Measurements from ENCODE around the gene MOB4.
"Not testable (repeated sequence)": the region's sequence is repeated elsewhere in the genome, so short reads cannot be mapped to it uniquely, and the experiment has no call there.

Gene MOB4

GRCh38 chr2:197515739-197516392 is at the start of gene MOB4:
Gene MOB4, plus strand, starts transcription at chr2:197516066. Its CDS starts 21 bp downstream, at chr2:197516087.
- Histone ChIP-seq H3K4me3 (ENCODE audit: low read length) (peak within 1 kb of the TSS; percentile 95), H3K27me3 (ENCODE audit: insufficient read depth, low read length) (no peaks in the 10 kb centered on the region), H3K36me3 (ENCODE audit: insufficient read depth, low read depth, low read length) (no peaks in the 10 kb centered on the region), H3K9me3 (ENCODE audit: insufficient read depth, low read depth, low read length) (no peaks in the 10 kb centered on the region), H3K27ac (ENCODE audit: low read length) (peak within 1 kb of the TSS; percentile 66), H3K4me1 (ENCODE audit: insufficient read depth, low read length) (peaks cover 14% of the 10 kb centered on the region), H3K9ac (ENCODE audit: low read depth, low read length) (peak within 1 kb of the TSS; percentile 88)

GRCh38 chr2:197472166-197472565 is 43.7 kb upstream of the MOB4 start:
- Histone ChIP-seq H3K9me3 (ENCODE audit: insufficient read depth, low read depth, low read length) (no peaks in the 10 kb centered on the region), H3K4me1 (ENCODE audit: insufficient read depth, low read length) (no peaks in the 10 kb centered on the region), H3K9ac (ENCODE audit: low read depth, low read length) (no peak overlapping the region), H3K27ac (ENCODE audit: low read length) (no peak overlapping the region), H3K27me3 (ENCODE audit: insufficient read depth, low read length) (no peaks in the 10 kb centered on the region), H3K4me3 (ENCODE audit: low read length) (no peak overlapping the region), H3K36me3 (ENCODE audit: insufficient read depth, low read depth, low read length) (peaks cover 67% of the 10 kb centered on the region)

- Histone ChIP-seq H3K27ac (ENCODE audit: low read length) (no peak overlapping the region), H3K4me3 (ENCODE audit: low read length) (no peak overlapping the region), H3K36me3 (ENCODE audit: insufficient read depth, low read depth, low read length) (peaks cover 40% of the 10 kb centered on the region), H3K9me3 (ENCODE audit: insufficient read depth, low read depth, low read length) (no peaks in the 10 kb centered on the region), H3K27me3 (ENCODE audit: insufficient read depth, low read length) (no peaks in the 10 kb centered on the region), H3K9ac (ENCODE audit: low read depth, low read length) (no peak overlapping the region), H3K4me1 (ENCODE audit: insufficient read depth, low read length) (no peaks in the 10 kb centered on the region)
These were observed 38.1 kb upstream of the MOB4 start for GRCh38 chr2:197477797-197478196.

GRCh38 chr2:197480165-197481036 is 35.5 kb upstream of the MOB4 start:
- no peak overlapping the region for H3K27ac ChIP-seq (ENCODE audit: low read length)
- H3K9ac ChIP-seq (ENCODE audit: low read depth, low read length), result no peak overlapping the region
- H3K4me3 ChIP-seq (ENCODE audit: low read length), result no peak overlapping the region
- peaks cover 19% of the 10 kb centered on the region for H3K36me3 ChIP-seq (ENCODE audit: insufficient read depth, low read depth, low read length)
- peaks cover 2% of the 10 kb centered on the region; the same call in 1 of the 2 replicates for H3K9me3 ChIP-seq (ENCODE audit: insufficient read depth, low read depth, low read length)
- H3K4me1 ChIP-seq (ENCODE audit: insufficient read depth, low read length), result no peaks in the 10 kb centered on the region
- no peaks in the 10 kb centered on the region for H3K27me3 ChIP-seq (ENCODE audit: insufficient read depth, low read length)

GRCh38 chr2:197484248-197484647 is 31.6 kb upstream of the MOB4 start:
- not testable (repeated sequence) for H3K9ac ChIP-seq (ENCODE audit: low read depth, low read length); H3K4me1 ChIP-seq (ENCODE audit: insufficient read depth, low read length); H3K27ac ChIP-seq (ENCODE audit: low read length); H3K27me3 ChIP-seq (ENCODE audit: insufficient read depth, low read length); H3K9me3 ChIP-seq (ENCODE audit: insufficient read depth, low read depth, low read length); H3K4me3 ChIP-seq (ENCODE audit: low read length)
- H3K36me3 ChIP-seq (ENCODE audit: insufficient read depth, low read depth, low read length), result peaks cover 41% of the 10 kb centered on the region

GRCh38 chr2:197486175-197486574 is 29.7 kb upstream of the MOB4 start:
- no peak overlapping the region for H3K9ac ChIP-seq (ENCODE audit: low read depth, low read length)
- H3K4me1 ChIP-seq (ENCODE audit: insufficient read depth, low read length), result no peaks in the 10 kb centered on the region
- no peak overlapping the region for H3K4me3 ChIP-seq (ENCODE audit: low read length)
- H3K36me3 ChIP-seq (ENCODE audit: insufficient read depth, low read depth, low read length), result peaks cover 57% of the 10 kb centered on the region
- H3K27me3 ChIP-seq (ENCODE audit: insufficient read depth, low read length), result no peaks in the 10 kb centered on the region
- no peak overlapping the region for H3K27ac ChIP-seq (ENCODE audit: low read length)
- peaks cover 2% of the 10 kb centered on the region; the same call in 1 of the 2 replicates for H3K9me3 ChIP-seq (ENCODE audit: insufficient read depth, low read depth, low read length)

GRCh38 chr2:197487385-197487784 is 28.5 kb upstream of the MOB4 start:
- no peaks in the 10 kb centered on the region for H3K27me3 ChIP-seq (ENCODE audit: insufficient read depth, low read length)
- H3K27ac ChIP-seq (ENCODE audit: low read length), result no peak overlapping the region
- H3K36me3 ChIP-seq (ENCODE audit: insufficient read depth, low read depth, low read length), result peaks cover 69% of the 10 kb centered on the region
- peaks cover 2% of the 10 kb centered on the region; the same call in 1 of the 2 replicates for H3K9me3 ChIP-seq (ENCODE audit: insufficient read depth, low read depth, low read length)
- no peaks in the 10 kb centered on the region for H3K4me1 ChIP-seq (ENCODE audit: insufficient read depth, low read length)
- H3K9ac ChIP-seq (ENCODE audit: low read depth, low read length), result no peak overlapping the region
- no peak overlapping the region for H3K4me3 ChIP-seq (ENCODE audit: low read length)

- peak overlapping the region; percentile 29; the same call in 1 of the 2 replicates for H3K9ac ChIP-seq (ENCODE audit: low read depth, low read length)
- H3K27me3 ChIP-seq (ENCODE audit: insufficient read depth, low read length), result no peaks in the 10 kb centered on the region
- no peaks in the 10 kb centered on the region for H3K9me3 ChIP-seq (ENCODE audit: insufficient read depth, low read depth, low read length)
- H3K36me3 ChIP-seq (ENCODE audit: insufficient read depth, low read depth, low read length), result peaks cover 82% of the 10 kb centered on the region
- peak overlapping the region; percentile 90; the same call in 1 of the 2 replicates for H3K4me3 ChIP-seq (ENCODE audit: low read length)
- H3K4me1 ChIP-seq (ENCODE audit: insufficient read depth, low read length), result peaks cover 10% of the 10 kb centered on the region; the same call in 1 of the 2 replicates
- no peak overlapping the region for H3K27ac ChIP-seq (ENCODE audit: low read length)
These were observed 20.3 kb upstream of the MOB4 start for GRCh38 chr2:197495433-197496134.

- Histone ChIP-seq H3K27ac (ENCODE audit: low read length) (no peak overlapping the region), H3K9ac (ENCODE audit: low read depth, low read length) (peak overlapping the region; percentile 98; the same call in 1 of the 2 replicates), H3K36me3 (ENCODE audit: insufficient read depth, low read depth, low read length) (peaks cover 72% of the 10 kb centered on the region)
These were observed 19.2 kb upstream of the MOB4 start for GRCh38 chr2:197496695-197497094.

GRCh38 chr2:197497326-197497725 is 18.5 kb upstream of the MOB4 start:
- Histone ChIP-seq H3K4me1 (ENCODE audit: insufficient read depth, low read length) (peaks cover 15% of the 10 kb centered on the region; the same call in 1 of the 2 replicates), H3K4me3 (ENCODE audit: low read length) (peak overlapping the region; percentile 90), H3K36me3 (ENCODE audit: insufficient read depth, low read depth, low read length) (peaks cover 72% of the 10 kb centered on the region), H3K27ac (ENCODE audit: low read length) (no peak overlapping the region), H3K9me3 (ENCODE audit: insufficient read depth, low read depth, low read length) (no peaks in the 10 kb centered on the region), H3K9ac (ENCODE audit: low read depth, low read length) (peak overlapping the region; percentile 98), H3K27me3 (ENCODE audit: insufficient read depth, low read length) (no peaks in the 10 kb centered on the region)

More at GRCh38 chr2:197496695-197497094, 19.2 kb upstream of the MOB4 start:
- H3K9me3 ChIP-seq (ENCODE audit: insufficient read depth, low read depth, low read length), result no peaks in the 10 kb centered on the region
- H3K4me1 ChIP-seq (ENCODE audit: insufficient read depth, low read length), result peaks cover 11% of the 10 kb centered on the region; the same call in 1 of the 2 replicates
- H3K27me3 ChIP-seq (ENCODE audit: insufficient read depth, low read length), result no peaks in the 10 kb centered on the region
- peak overlapping the region; percentile 90 for H3K4me3 ChIP-seq (ENCODE audit: low read length)

GRCh38 chr2:197498235-197498936 is 17.5 kb upstream of the MOB4 start:
- peak overlapping the region; percentile 90 for H3K4me3 ChIP-seq (ENCODE audit: low read length)
- peak overlapping the region; percentile 87 for H3K27ac ChIP-seq (ENCODE audit: low read length)
- peaks cover 72% of the 10 kb centered on the region for H3K36me3 ChIP-seq (ENCODE audit: insufficient read depth, low read depth, low read length)
- H3K4me1 ChIP-seq (ENCODE audit: insufficient read depth, low read length), result peaks cover 15% of the 10 kb centered on the region; the same call in 1 of the 2 replicates
- no peaks in the 10 kb centered on the region for H3K9me3 ChIP-seq (ENCODE audit: insufficient read depth, low read depth, low read length)
- peak overlapping the region; percentile 98 for H3K9ac ChIP-seq (ENCODE audit: low read depth, low read length)
- H3K27me3 ChIP-seq (ENCODE audit: insufficient read depth, low read length), result no peaks in the 10 kb centered on the region
